Activated CD8-positive, alpha-beta memory T cell treated with anti-CD3 and anti-CD28 coated beads, Interleukin-2, amount 50 U/mL, for 24 hours (primary cell): ENCODE data around the gene TPGS1.

ENCODE experiments used
- DNase-seq: peaks from one replicate; pipeline ENCODE4 v3.0.0-alpha.2; 2020; ENCODE audit errors: extremely low read depth

TPGS1 gene

DNA sequence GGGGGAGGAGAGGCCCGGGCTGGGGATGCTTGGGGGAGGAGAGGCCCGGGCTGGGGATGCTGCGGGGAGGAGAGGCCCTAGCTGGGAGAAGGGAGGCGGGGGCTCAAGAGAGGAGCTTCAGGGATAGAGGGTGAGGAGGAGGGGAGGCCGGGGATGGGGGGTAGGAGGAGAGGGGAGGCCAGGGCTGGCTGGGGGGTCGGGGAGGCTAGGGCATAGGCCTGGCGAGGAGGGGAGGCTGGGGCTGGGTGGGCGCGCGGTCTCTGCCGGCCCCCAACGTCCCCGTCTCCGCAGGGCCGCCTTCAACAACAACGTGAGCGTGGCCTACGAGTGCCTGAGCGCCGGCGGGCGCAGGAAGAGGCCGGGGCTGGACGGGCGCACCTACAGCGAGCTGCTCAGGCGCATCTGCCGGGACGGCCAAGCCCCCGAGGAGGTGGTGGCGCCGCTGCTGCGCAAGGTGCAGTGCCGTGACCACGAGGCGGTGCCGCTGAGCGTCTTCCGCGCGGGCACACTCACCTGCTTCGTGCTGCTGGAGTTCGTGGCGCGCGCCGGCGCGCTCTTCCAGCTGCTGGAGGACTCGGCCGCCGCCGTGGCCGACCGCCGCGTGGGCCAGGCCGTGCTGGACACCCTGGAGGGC lies 11.4 kb downstream of the TPGS1 start:
- no peak for DNase-seq

DNA sequence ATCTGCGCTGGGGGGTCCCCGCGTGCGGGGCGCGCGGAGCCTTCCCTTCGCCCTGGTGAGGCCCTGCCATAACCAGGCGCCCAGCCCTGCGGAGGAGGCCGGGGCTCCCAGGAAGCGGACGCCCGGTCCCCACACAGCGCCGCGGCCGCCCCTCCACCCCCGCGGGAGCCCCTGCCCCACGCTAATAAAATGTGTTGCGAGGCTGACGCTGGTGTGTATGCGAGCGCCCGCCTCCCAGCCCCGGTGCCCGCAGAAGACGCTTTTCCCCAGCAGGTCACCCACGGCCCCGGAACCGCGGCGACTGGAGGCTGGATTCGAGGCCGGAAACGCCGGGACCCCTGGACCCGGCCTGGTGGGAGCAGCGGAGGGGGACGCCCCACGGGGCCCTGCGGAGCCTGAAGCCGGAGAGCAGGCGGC lies 12.2 kb downstream of the TPGS1 start:
- DNase-seq = no peak

DNA sequence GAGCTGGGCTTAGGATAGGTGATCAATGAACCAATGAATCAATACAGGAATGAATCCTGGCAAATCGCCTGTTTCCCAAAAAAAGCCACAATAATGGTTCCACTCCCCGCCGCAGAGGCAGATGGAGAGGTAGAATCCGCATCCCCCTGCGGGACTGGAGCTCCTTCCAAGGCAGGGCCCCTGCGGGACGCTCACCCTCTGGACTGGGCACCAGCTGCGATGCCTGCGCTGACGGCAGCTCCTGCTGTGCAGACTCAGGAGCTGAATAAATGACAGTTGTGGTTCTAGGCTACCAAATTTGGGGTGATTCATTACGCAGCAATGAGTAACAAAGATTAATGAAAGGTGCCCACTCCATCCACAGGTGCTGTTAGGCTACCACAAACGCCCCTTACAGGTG lies 15.4 kb downstream of the TPGS1 start:
- DNase-seq = no peak

DNA sequence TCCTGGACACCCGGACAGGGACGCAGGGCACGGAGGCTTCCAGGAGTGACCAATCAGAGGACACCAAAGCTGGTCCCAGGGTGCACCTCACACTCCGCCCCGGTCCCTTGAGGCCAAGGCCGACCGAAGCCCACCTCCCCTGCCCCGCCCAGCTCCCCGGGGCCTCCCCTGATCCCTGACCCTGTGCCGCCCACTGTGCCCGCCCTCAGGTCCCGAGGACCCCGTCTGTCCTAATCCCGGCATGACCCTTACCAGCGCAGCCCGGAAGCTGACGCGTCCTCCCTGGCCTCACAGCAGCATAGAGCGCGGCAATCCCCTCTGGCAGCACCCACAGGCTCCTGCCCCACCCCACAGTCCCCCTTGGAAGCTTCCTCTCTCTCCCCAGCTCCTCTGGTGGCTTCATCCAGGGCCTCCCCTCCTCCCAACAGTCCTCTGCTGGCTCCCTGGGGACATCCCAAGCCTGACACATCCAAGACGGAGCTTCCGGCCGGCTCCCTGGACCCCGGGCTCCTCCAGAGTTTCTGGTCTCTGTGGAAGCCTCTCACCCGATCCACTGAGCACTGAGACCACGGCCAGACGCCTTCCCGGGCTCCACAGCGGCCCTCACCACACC lies 16.9 kb downstream of the TPGS1 start:
- DNase-seq = no peak

DNA sequence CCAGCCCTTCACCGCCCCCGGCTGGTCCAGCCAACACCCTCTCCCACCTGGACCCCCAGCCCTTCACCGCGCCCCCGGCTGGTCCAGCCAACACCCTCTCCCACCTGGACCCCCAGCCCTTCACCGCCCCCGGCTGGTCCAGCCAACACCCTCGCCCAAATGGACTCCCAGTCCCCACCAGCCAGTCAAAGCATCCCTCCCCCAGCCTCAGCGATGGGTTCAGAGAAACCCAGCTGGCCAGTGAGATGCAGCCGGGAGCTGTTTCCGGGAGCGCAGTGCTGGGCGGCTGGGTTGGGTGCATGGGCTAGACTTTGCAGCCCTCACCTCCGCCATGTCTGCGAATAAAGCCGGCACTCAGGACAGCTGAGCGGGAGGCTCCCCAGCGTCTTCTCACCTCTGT lies 17.7 kb downstream of the TPGS1 start:
- no peak for DNase-seq

DNA sequence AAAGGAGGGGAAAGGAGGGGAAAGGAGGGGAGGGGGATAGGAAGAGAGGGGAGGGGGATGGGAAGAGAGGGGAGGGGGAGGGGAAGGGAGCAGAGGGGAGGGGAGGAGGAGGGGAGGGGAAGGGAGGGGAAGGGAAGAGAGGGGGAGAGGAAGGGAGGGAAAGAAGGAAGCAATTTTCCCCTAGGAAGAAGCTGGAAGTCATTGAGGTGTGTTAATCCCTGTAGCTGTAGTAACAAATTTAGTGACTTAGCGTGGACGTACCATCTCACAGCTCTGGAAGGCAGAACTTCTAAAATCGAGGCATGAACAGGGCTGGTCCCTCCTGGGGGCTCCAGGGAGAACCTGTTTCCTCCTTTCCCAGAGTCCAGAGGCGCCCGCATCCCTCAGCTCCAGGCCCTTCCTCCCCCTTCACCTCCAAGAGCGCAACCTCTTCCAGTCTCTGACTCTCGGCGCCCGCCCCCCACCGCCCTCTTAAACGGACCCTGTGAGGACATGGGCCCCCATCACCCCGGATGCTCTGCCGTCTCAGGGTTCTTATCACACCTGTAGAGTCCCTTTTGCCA lies 18.6 kb downstream of the TPGS1 start:
- no peak for DNase-seq

DNA sequence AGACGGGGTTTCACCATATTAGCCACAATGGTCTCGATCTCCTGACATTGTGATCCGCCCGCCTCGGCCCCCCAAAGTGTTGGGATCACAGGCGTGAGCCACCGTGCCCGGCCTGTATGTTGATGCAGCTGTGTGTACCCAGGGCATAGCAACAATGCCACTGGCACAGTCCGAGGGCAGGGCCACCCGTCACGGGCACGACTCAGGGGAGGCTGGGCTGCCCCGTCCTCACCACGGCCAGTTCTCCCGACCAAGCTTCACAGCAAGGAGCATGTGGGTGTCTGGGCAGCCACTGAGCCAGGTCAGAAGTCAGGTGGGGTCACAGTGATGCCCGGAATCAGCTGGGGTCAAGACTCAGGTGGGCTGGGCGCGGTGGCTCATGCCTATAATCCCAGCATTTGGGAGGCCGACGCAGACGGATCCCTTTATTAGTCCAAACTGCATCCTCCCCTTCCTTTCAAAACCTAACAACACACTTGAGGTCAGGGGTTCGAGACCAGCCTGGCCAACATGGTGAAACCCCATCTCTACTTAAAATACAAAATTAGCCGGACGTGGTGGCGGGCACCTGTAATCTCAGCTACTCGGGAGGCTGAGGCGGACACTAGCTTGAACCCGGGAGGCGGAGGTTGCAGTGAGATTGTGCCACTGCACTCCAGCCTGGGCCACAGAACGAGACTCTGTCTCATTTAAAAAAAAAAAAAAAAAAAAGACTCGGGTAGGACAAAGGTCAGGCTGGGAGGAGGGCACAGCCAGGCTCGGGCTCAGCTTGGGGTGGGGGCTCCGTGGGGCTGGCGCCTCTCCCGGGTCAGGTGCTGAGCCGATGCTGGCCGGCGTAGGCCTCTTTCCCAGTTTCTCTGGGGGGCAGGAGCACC lies 23.1 kb downstream of the TPGS1 start:
- no peak for DNase-seq

DNA sequence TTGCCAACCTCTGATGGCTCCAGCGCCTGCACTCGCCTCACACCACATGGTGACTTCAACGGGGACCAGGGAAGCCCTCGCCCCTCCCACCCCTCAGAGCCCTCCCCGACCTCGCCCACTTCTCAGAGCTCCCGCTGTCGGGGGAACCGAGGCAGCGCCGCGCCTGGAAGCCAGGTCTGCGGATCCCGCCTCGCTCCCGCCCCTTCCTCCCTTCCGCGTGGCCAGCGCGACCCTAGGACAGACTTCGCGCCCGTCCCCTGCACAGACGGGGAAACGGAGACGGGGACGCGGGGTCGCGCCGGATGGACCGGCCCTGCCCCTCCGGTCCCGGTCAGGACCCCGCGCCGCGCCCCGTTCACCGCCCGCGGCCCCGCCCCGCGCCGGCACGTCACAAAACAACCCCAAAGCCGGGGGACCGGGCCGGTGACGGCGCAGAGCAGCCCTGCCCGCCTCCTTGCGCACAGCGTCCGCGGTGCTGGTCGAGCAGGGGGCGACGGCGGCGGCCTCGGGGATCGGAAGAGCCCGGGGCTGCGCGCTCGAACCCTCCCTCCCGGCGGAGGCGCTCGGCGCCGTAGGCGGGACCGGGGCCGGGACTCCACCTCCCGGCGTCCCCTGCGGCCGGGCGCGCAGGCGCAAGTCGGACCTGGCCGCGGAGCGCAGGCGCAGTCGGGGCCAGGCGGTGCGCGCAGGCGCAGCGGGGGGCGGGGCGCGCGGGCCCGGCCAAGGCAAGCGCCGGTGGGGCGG lies 23.9 kb downstream of the TPGS1 start:
- DNase-seq = peak; percentile 57

DNA sequence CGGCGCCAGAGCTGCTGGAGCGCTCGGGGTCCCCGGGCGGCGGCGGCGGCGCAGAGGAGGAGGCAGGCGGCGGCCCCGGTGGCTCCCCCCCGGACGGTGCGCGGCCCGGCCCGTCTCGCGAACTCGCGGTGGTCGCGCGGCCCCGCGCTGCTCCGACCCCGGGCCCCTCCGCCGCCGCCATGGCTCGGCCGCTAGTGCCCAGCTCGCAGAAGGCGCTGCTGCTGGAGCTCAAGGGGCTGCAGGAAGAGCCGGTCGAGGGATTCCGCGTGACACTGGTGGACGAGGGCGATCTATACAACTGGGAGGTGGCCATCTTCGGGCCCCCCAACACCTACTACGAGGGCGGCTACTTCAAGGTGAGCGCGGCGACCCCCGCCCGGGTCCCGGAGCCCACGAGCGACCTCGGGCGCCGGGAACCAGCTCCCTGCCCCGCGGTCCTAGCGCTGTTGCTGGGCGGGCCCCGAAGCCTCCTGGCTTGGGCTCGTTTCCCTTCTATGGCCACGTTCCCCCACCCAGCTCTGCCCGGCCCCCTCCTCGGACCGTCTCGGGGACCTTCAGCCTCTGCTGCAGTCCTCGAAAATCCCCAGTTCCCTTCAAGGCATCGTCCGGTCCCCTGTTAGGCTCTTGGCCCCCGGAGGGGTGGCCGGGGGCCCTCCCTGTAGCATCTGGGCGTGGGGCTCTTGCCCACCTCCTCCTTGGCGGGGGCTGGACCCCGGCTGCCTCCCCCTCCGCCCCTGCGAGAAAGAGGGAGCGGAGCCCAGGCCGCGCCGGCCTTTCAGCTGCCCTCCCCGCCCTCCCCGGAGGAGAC lies 24.7 kb downstream of the TPGS1 start, which contains the start of gene CDC34:
Gene CDC34, plus strand, starts transcription at position 8 of the 808 bp plus-strand sequence. Its CDS starts 172 bp downstream, at position 180.
- no peak for DNase-seq

DNA sequence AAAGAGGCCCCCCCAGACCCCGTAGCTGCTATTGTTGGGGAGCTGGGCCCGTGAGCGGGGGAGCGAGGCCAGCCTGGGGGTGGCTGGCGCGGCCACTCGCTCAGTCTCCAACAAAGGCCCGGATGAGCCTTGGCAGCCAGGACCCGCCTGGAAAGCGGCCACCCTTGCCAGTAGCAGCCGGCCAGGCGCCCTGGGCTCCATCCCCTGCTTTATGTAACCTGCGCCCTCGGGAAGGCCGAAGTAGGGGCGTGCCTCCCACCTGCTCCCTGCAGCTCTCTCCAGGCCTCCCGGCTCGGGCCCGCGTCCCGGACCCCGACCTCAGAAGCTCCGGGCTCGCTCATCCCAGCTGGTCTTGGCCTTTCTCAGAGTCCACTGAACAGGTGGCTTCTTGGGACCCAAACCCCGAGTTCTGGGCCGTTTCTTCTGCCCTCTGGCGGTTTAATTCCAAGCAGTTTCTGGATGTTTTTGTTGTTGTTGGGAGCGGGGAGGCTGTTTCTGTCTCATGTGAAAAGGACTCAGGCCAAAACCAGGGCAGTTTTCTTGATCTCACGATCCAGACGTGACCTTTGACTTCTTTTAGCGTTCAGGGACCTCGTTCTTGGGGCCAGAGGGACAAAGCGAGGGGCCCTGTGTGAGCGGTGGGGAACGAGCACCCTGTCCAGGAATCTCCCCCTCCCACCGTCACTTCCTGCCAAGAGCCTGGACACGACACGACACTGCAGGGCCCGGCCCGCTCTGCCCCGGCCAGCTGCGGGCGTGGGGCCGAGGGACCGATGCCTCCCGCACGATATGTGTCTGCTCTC lies 25.5 kb downstream of the TPGS1 start:
- DNase-seq = no peak

DNA sequence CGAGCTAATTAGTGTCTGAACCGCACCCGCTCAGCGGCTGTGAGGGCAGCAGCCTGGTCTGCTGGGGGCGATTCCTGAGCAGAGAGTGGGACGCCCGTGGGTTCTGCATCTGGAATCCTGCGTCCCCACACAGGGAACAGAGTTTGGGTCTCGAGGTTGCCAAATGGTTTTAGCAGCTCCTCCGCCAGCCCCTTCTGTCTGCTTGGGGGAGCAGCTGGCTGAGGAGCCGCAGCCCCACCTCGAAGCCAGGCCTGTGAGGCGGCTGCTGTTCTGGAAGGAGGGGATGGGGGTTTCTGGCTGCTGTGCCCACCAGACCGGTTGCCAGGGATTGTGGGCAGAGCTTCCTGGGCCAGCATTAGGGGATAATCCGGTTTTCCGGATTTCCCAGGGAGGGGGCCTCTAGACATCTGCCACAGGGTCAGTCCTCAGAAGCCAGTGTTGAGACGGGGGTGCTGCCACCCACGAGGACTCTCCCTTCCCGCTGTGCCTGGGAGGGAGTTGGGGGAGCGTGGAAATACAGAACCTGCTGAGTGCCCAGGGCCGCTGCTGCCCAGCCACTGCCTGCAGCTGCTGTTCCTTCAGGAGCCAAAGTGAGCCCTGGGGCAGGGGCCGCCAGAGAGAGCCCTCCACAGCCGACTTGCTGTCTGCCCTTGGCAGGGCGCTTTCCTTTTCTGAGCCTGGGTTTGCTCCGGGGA lies 26.2 kb downstream of the TPGS1 start:
- no peak for DNase-seq

DNA sequence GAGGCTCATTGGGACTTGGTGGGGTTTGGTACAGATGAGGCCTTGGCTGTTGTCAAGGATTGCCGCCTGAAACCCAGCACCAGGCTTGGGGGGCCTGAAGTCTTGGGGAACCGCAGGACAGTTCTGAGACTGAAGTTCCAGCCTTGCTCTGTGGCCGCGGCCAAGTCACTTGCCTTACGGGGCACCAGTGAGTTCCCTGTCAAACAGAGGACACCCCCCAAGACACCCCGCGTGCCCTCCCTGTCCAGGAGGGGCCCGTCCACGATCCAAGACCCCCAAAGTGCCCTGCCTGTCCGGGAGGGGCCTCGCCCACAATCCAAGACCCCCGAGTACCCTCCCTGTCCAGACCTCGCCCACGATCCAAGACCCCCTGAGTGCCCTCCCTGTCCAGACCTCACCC lies 26.8 kb downstream of the TPGS1 start:
- no peak for DNase-seq

DNA sequence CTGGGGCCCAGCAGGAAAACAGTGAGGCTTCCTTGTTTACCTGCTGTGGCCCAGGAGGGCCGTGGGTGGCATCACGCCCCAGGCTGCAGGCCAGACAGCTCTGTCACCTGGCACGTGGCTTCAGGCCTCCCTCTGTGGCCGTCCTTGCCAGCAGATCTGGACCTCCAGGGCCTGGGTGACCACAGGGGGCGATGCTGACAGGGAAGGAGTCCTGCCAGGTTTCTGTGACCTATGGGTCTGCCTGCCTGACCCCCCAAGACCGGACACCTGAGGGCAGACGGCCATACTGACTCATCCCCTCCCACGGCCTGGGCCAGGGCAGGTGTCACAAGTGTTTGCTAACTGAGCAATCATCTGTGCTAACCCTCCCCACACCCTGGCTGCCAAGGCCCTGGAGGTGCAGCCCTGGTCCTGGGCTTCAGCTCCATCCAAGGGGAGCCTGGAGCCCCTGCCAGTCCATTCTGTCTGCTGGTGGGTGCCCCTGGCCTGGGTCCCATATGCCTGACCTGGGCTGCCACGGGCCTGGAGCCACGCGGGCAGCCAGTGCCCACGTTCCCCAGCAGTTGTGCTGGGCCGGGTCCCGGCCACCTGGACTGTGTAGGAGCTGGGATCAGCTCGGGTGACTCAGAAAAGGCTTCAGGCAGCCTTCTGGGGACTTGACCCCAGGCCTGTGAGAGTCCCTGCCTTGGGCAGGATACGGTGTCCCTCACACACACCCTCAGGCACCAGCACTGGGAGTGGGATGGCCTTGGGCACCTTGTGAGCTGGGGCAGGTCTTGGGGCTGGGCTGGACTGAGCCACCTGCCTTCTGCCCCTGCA lies 27.9 kb downstream of the TPGS1 start:
- DNase-seq = no peak

DNA sequence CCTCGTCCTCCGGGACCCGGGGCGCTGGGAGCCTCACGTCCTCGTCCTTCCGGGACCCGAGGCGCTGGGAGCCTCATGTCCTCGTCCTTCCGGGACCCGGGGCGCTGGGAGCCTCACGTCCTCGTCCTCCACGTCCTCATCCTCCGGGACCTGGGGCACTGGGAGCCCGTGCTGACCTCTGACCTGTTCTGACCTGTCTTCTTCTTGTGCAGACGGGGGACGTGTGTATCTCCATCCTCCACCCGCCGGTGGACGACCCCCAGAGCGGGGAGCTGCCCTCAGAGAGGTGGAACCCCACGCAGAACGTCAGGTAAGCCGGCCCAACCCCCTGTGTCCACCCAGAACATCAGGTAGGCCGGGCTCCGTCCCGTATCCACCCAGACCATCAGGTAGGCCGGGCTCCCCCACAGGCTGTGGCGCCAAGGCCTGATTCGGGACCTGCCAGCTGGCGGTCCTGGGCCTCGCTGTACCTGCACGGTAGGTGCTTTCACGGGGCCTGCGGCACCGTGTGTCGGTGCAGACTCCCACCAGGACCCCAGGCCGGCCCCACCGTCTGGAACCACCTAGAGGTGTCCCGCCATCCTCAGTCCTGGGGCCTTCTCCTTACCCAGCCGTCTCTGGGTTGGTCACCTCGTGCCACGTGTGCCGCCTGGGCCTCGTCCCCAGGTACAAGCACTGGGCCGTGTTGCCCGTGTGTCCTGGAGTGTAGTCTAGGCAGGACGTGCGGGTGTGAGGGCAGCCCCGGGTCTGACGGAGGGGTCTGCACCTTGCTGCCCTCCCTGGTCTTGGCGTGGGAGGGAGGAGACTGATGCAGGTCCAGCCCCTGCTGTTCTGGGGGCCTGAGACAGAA lies 29.0 kb downstream of the TPGS1 start:
- no peak for DNase-seq

DNA sequence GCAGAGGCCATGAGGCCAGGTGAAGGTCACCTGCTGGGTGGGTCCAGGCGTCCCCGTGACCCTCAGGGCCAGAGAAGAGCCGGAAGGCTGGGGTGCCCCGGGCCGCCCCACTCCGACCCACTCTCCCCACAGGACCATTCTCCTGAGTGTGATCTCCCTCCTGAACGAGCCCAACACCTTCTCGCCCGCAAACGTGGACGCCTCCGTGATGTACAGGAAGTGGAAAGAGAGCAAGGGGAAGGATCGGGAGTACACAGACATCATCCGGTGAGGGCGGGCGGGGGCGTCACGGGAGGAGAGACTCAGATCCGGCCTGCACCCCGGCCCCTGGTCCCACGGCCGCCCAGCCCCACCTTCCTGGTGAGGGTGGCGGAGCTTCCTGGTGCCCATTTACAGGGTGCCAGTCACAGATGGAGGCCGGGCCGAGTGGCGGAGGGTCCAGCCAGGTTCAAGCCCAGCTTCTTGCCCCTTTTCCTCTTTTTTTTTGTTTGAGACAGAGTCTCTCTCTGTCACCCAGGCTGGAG lies 29.6 kb downstream of the TPGS1 start:
- DNase-seq = no peak

DNA sequence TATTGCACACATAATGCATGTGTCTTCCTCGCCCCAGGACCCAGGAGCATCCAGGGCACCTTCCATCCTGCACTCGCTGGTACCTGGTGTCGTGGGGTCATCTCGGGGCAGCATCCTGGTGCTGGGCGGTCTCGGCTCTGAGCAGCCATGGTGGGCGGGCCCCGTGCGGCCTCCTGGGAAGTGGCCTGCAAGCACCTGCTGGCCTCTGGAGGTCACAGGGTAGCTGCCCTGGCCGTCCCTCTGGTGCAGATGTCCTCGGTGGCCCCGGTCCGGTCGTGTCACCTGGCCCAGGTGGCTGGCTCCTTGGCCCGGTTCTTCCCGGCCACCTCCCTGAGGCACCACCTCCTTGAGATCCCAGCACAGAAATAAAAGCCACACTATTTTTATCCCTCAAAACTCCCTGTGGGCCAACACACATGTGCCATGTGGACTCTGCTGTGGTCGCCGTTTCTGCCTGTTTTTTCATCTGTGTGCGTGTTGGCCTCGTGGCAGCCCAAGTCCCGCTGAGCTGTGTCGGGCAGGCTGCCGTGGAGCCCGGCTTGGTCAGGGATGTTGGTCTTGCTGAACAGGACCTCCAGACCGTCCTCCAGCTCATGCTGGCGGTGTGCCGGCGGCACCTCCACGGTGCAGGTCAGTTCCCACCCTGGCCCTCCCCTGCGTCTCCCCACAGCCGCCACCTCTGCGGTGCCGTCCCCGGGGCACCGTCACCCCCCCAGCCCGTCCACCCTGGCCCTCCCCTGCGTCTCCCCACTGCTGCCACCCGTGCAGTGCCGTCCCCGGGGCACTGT lies 31.5 kb downstream of the TPGS1 start:
- no peak for DNase-seq
